HG03342 (cell line): ENCODE data around the gene TFRC.
"Not testable (repeated sequence)": the region's sequence is repeated elsewhere in the genome, so short reads cannot be mapped to it uniquely, and the experiment has no call there.

Experiments
- ATAC-seq: cut with Tn5 transposase; IDR thresholded peaks from one replicate; pipeline ENCODE4 v1.9.1; 2021; ENCODE audit warnings: mild to moderate bottlenecking, moderate library complexity; ENCODE audit not compliant: unreplicated experiment

TFRC gene

GRCh38 chr3:196082619-196082971, 705 bp upstream of the TFRC start:
- ATAC-seq, result no peak

GRCh38 chr3:196081002-196081833, 672 bp downstream of the TFRC start:
- ATAC-seq, result peak; percentile 44

DNA sequence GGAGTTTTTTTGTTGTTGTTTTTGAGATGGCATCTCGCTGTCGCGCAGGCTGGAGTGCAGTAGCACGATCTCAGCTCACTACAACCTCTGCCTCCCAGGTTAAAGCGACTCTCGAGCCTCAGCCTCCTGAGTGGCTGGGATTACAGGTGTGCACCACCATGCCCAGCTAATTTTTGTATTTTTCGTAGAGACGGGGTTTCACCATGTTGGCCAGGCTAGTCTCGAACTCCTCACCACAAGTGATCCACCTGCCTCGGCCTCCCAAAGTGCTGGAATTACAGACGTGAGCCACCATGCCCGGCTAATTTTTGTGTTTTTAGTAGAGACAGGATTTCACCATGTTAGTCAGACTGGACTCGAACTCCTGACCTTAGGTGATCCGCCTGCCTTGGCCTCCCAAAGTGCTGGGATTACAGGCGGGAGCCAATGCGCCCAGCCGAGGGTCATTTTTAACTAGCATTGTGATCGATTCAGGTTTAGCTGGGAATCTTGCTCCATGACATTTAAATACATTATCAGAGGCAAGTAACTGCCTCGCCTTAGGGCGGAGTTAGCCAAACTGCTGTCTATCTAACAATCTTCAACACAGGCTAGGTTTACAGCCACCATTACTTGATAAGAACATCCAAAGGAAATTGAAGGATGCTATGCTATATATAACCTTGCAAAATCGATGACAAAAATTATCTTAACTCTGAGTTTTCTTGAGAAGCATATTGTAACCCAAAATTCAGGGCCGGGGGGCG, 1.6 kb downstream of the TFRC start:
- not testable (repeated sequence) for ATAC-seq

DNA sequence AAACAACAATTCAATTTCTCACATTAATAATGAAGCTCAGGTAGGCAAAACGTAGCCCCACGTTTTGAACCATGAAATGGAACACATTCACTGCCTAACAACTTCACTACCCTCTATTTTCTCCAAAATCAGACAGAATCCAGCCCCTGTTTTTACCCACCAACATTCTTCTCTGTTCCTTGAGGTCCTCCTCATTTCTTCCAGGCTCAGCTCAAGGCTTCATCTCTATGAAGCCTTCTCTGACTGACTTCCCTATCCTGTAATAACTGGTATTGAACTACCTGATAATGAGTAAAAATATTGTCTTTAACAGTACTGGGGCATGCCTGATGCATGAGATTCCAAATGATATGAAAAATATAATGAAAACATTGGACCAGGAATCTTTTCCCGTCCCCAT, 2.2 kb downstream of the TFRC start:
- no peak for ATAC-seq

DNA sequence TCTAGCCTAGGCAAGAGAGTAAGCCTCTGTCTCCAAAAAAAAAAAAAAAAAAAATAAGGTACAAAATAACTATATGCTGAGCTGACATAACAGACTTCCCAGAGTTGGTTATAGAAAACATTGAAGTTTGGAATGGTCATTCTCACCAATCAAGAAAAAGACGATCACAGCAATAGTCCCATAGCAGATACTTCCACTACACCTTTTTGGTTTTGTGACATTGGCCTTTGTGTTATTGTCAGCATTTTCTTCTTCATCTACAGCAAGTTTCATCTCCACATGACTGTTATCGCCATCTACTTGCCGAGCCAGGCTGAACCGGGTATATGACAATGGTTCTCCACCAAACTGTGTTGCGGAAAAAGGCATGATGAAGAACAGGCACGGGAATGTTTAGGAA, 6.9 kb downstream of the TFRC start:
- ATAC-seq, result no peak

GRCh38 chr3:196073255-196073753, 8.6 kb downstream of the TFRC start:
- no peak for ATAC-seq

DNA sequence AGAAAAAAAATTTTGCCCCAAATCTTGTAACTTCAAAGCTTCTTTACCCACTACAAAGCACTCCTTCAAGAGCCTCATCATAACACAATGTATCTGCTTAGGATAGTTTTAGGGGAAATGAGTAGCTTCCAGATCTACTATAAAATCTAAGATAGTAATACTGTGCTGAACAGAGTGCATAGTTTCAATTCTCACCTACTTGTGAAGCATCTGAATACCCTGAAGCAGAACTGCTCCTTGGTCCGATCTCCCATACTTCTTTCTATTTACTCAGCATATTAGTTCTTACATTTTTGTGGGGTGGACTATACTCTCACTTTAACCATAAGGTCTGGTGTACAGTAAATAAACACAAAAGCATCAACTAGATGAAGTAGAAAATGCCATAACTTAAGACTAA, 9.6 kb downstream of the TFRC start:
- no peak for ATAC-seq

- ATAC-seq, result not testable (repeated sequence)
Measured at GRCh38 chr3:196068812-196069211, 13.1 kb downstream of the TFRC start.

- no peak for ATAC-seq
Measured at GRCh38 chr3:196067439-196067838, 14.5 kb downstream of the TFRC start.

DNA sequence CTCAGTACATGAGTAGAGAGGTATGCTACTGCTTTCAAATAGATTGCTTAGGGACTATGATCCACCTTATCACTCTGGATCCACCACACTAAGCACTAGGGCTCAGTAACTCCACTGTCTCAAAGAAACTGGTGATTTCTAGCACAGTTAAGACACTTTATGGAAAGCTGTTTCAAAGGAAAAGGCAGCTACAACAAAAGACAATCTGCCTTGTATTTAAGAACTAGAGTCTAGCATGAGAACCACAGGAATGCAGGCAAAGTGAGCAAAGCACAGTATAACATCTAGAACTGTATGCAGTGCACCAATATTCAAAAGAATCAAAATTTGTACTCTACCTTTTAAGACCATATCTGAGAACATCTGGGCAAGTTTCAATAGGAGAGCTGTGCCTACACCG, 17.9 kb downstream of the TFRC start:
- ATAC-seq, result no peak

GRCh38 chr3:196063456-196063855, 18.4 kb downstream of the TFRC start:
- no peak for ATAC-seq

DNA sequence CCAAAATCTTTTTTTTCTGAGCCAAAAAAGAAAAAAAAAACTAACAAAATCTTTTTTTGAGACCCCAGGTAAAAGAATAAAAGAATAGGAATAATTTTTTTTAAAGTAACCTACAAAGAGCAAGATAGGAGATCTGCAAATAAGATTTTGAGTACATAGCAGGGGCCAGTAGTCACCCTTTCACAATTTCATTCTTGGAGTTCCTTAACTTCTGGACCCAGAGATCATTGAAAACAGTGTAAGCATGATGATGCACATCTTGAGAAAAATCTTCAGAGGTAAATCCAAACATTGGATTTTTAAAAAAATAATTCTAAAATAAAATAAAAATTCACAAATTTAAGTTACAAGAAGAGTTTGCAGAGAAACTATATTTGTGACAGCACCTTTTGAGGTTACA, 18.8 kb downstream of the TFRC start:
- no peak for ATAC-seq

GRCh38 chr3:196060834-196061233, 21.1 kb downstream of the TFRC start:
- ATAC-seq, result no peak

GRCh38 chr3:196057760-196058331, 24.0 kb downstream of the TFRC start:
- ATAC-seq, result no peak

GRCh38 chr3:196056371-196056770, 25.5 kb downstream of the TFRC start:
- not testable (repeated sequence) for ATAC-seq

- no peak for ATAC-seq
Measured at GRCh38 chr3:196055683-196056270, 26.1 kb downstream of the TFRC start.

DNA sequence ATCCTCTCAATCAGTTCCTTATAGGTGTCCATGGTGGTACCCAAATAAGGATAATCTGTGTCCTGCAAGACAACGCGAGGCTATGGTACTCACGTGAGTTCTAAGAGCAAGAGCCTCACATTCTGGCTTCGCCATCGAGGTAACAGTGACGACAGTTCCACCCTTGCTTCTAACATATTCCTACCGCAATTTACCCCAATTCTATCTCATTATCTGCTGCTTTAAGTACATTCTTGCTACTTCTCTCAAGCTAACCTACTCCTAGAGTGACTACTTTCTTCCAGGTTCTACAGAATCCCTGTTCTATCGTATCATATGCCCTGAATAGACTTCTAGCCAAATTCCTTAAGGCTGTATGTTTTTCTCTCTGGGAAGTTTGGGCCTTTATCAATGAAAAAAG, 26.6 kb downstream of the TFRC start:
- ATAC-seq, result no peak

GRCh38 chr3:196054661-196055060, 27.2 kb downstream of the TFRC start:
- ATAC-seq, result no peak

- ATAC-seq, result no peak
Measured at GRCh38 chr3:196053487-196053886, 28.4 kb downstream of the TFRC start.

- no peak for ATAC-seq
Measured at GRCh38 chr3:196051282-196052076, 30.4 kb downstream of the TFRC start.

- no peak for ATAC-seq
Measured at GRCh38 chr3:196050597-196050996, 31.3 kb downstream of the TFRC start.
